Gastrocnemius medialis (tissue), 4 donors: ENCODE measurements around the gene MEIG1.

Experiments
- CTCF ChIP-seq, 5 experiments: fragments of 450-650 bp in 3 of 5; fragments of 200-600 bp in 2 of 5; sonication (generic) in 2 of 5; IDR thresholded peaks in 4 of 5; conservative IDR thresholded peaks in 1 of 5; 1 replicate in 4 of 5; 2 replicates in 1 of 5; pipeline ENCODE4 v1.5.1; 2016 to 2019; ENCODE audit warnings: antibody characterized with exemption in 5 of 5, mild to moderate bottlenecking in 3 of 5, moderate library complexity in 3 of 5
- POLR2A ChIP-seq, 2 donors: fragments of 450-650 bp; IDR thresholded peaks; one replicate each; pipeline ENCODE4 v1.6.1; 2017; ENCODE audit warnings: antibody characterized with exemption in 2 of 2, mild to moderate bottlenecking in 2 of 2, moderate library complexity in 2 of 2

DNA sequence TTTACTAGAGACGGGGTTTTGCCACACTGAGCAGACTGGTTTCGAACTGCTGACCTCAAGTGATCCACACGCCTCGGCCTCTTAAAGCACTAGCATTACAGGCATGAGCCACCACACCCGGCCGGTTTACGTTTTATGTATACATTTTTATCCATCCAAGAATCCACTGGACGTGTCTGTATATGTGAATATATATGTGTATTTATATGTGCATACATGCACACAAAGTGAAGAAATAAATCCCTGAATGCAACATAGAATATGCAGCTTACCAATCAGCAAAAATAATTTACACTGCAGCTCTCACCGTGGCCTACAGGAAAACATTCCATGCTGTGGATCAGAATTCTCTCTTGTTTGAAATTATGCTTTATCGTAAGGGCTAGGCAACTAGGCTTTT, 28.6 kb upstream of the MEIG1 start:
- no peak for TF ChIP-seq CTCF (IDR thresholded peaks at IDR 0.05 in 4 of 5, conservative IDR thresholded peaks at IDR 0.05 in 1 of 5)
- no peak for TF ChIP-seq POLR2A (IDR thresholded peaks at IDR 0.05)
